Neural cell (in vitro differentiated cells): Measurements from ENCODE around the gene SCYGR2. TPM values are rescaled to one million over a fixed set of nuclear protein-coding genes. Genes with fewer than 3 reads are reported as not detected.

Experiments
- H2AFZ ChIP-seq: fragments of 200-600, 300-800 bp; sonication (generic), shearing (Covaris generic); 2 replicates; pipeline ENCODE4 v1.6.0; 2014; ENCODE audit warnings: low read depth, mild to moderate bottlenecking, antibody characterized with exemption, low read length, moderate library complexity
- H3F3A ChIP-seq: fragments of 200-600 bp; shearing (Covaris generic); 2 replicates; pipeline ENCODE4 v1.6.1; 2016; ENCODE audit warnings: mild to moderate bottlenecking, moderate library complexity, mixed read lengths, antibody characterized with exemption, low read length; ENCODE audit not compliant: insufficient read depth, poor library complexity, severe bottlenecking
- H3K27ac ChIP-seq: fragments of 200-600, 300-800 bp; sonication (generic), shearing (Covaris generic); 2 replicates; pipeline ENCODE4 v1.5.1; 2014; ENCODE audit warnings: mild to moderate bottlenecking, low read length, moderate library complexity
- H3K27me3 ChIP-seq: fragments of 300-800, 200-600 bp; sonication (generic), shearing (Covaris generic); 2 replicates; pipeline ENCODE4 v1.6.0; 2014; ENCODE audit warnings: mild to moderate bottlenecking, low read depth, low read length, moderate library complexity; ENCODE audit not compliant: insufficient read depth
- H3K36me3 ChIP-seq: fragments of 300-800, 200-600 bp; sonication (generic), shearing (Covaris generic); 2 replicates; pipeline ENCODE4 v1.5.1; 2014; ENCODE audit warnings: mild to moderate bottlenecking, antibody characterized with exemption, low read length, moderate library complexity; ENCODE audit not compliant: insufficient read depth
- H3K4me2 ChIP-seq: fragments of 300-800, 200-600 bp; sonication (generic), shearing (Covaris generic); 2 replicates; pipeline ENCODE4 v1.6.0; 2014; ENCODE audit warnings: mild to moderate bottlenecking, low read length
- H3K4me3 ChIP-seq: fragments of 300-800, 200-600 bp; sonication (generic), shearing (Covaris generic); 2 replicates; pipeline ENCODE4 v1.5.1; 2014; ENCODE audit warnings: mild to moderate bottlenecking, low read length, moderate library complexity
- H3K79me2 ChIP-seq: fragments of 200-600 bp; shearing (Covaris generic); replicated peaks from 2 replicates; pipeline ENCODE4 v1.6.0; 2014; ENCODE audit warnings: mild to moderate bottlenecking, low read length, moderate library complexity; ENCODE audit not compliant: insufficient read depth
- H3K9ac ChIP-seq: fragments of 300-800, 200-600 bp; sonication (generic), shearing (Covaris generic); 2 replicates; pipeline ENCODE4 v1.6.1; 2016; ENCODE audit warnings: mild to moderate bottlenecking, low read length, mixed read lengths
- H3K9me2 ChIP-seq: fragments of 200-600 bp; shearing (Covaris generic); 2 replicates; pipeline ENCODE4 v1.6.1; 2016; ENCODE audit warnings: mild to moderate bottlenecking, low read length, mixed read lengths; ENCODE audit not compliant: insufficient read depth
- H3K9me3 ChIP-seq: fragments of 200-600, 300-800 bp; sonication (generic), shearing (Covaris generic); 2 replicates; pipeline ENCODE4 v1.6.1; 2016; ENCODE audit warnings: mild to moderate bottlenecking, mixed run types, low read length, moderate library complexity, mixed read lengths
- H4K20me1 ChIP-seq: fragments of 200-600 bp; shearing (Covaris generic); 2 replicates; pipeline ENCODE4 v1.6.1; 2016; ENCODE audit warnings: mild to moderate bottlenecking, mixed run types; ENCODE audit not compliant: insufficient read depth
- CTCF ChIP-seq: fragments of 450-650 bp; IDR thresholded peaks from 2 replicates; pipeline ENCODE4 v1.5.1; 2014; ENCODE audit warnings: antibody characterized with exemption, mild to moderate bottlenecking, moderate library complexity; ENCODE audit not compliant: poor library complexity, severe bottlenecking
- EP300 ChIP-seq: fragments of 450-650 bp; conservative IDR thresholded peaks from 2 replicates; pipeline ENCODE4 v1.6.1; 2014; ENCODE audit warnings: antibody characterized with exemption, mild to moderate bottlenecking, moderate library complexity; ENCODE audit not compliant: poor library complexity, severe bottlenecking
- EZH2 ChIP-seq: fragments of 200-600, 300-800 bp; shearing (Covaris generic), sonication (generic); IDR thresholded peaks from 2 replicates; pipeline ENCODE4 v1.6.1; 2014; ENCODE audit warnings: antibody characterized with exemption, low read length, borderline replicate concordance, mild to moderate bottlenecking; ENCODE audit not compliant: insufficient read depth, poor library complexity, severe bottlenecking
- MXI1 ChIP-seq: fragments of 450-650 bp; conservative IDR thresholded peaks from 2 replicates; pipeline ENCODE4 v1.6.1; 2014; ENCODE audit warnings: antibody characterized with exemption, mild to moderate bottlenecking; ENCODE audit not compliant: poor library complexity, severe bottlenecking
- POLR2AphosphoS5 ChIP-seq: IDR thresholded peaks from 2 replicates; pipeline ENCODE4 v1.6.1; 2012
- RAD21 ChIP-seq: fragments of 450-650 bp; conservative IDR thresholded peaks from 2 replicates; pipeline ENCODE4 v1.6.1; 2014; ENCODE audit warnings: antibody characterized with exemption, mild to moderate bottlenecking, moderate library complexity
- REST ChIP-seq: IDR thresholded peaks from 2 replicates; pipeline ENCODE4 v1.6.1; 2012; ENCODE audit warnings: borderline replicate concordance
- SMC3 ChIP-seq: fragments of 450-650 bp; conservative IDR thresholded peaks from 2 replicates; pipeline ENCODE4 v1.6.1; 2014; ENCODE audit warnings: antibody characterized with exemption, mild to moderate bottlenecking, moderate library complexity; ENCODE audit not compliant: poor library complexity
- TAF1 ChIP-seq: IDR thresholded peaks from 2 replicates; pipeline ENCODE4 v1.6.1; 2012; ENCODE audit warnings: low read depth
- polyA plus RNA-seq: library from polyadenylated mRNA; depleted of rRNA; stranded (reverse); fragments of >200 nt; gene quantifications from 2 replicates; pipeline ENCODE4 v1.2.3, GENCODE V29; 2014

The SCYGR2 gene
- polyA plus RNA-seq, 1 donor from 2014 or later = not detected

- Histone ChIP-seq H3K27me3 (no peaks in the 10 kb centered on the region), H3F3A (no peaks in the 10 kb centered on the region), H3K79me2 (no peaks in the 10 kb centered on the region), H3K27ac (no peak overlapping the region), H3K9me3 (no peaks in the 10 kb centered on the region), H3K4me2 (no peak overlapping the region), H2AFZ (no peak overlapping the region), H3K36me3 (no peaks in the 10 kb centered on the region), H3K9me2 (no peaks in the 10 kb centered on the region), H4K20me1 (no peaks in the 10 kb centered on the region), H3K4me3 (no peak overlapping the region), H3K9ac (no peak overlapping the region)
- TF ChIP-seq EP300 (no peak), REST (no peak), TAF1 (no peak), SMC3 (no peak), RAD21 (no peak), EZH2 (no peak), POLR2AphosphoS5 (no peak), MXI1 (no peak), CTCF (no peak)
Observed at GRCh38 chr2:227597036-227597435, 1.7 kb upstream of the SCYGR2 start.

- Histone ChIP-seq H4K20me1 (no peaks in the 10 kb centered on the region), H3K9me2 (no peaks in the 10 kb centered on the region), H3K9ac (no peak overlapping the region), H3K79me2 (no peaks in the 10 kb centered on the region), H3K36me3 (no peaks in the 10 kb centered on the region), H3K9me3 (no peaks in the 10 kb centered on the region), H3K27ac (no peak overlapping the region), H3K4me3 (no peak overlapping the region), H2AFZ (no peak overlapping the region), H3K4me2 (no peak overlapping the region), H3K27me3 (no peaks in the 10 kb centered on the region), H3F3A (no peaks in the 10 kb centered on the region)
- TF ChIP-seq EZH2 (no peak), RAD21 (no peak), EP300 (no peak), SMC3 (no peak), MXI1 (no peak), POLR2AphosphoS5 (no peak), CTCF (no peak), REST (no peak), TAF1 (no peak)
Observed at GRCh38 chr2:227597998-227598397, 695 bp upstream of the SCYGR2 start.
